ENCODE measurements around the gene PPP1R9B. TPM values are rescaled to one million over a fixed set of nuclear protein-coding genes. Genes with fewer than 3 reads are reported as not detected.

Gene PPP1R9B
- total RNA-seq, 1 donor from 2014 or later = 40.5 TPM

- DNase-seq (ENCODE audit: low read depth) = no peak
Observed at GRCh38 chr17:50110591-50111349, 39.7 kb downstream of the PPP1R9B start.

DNA sequence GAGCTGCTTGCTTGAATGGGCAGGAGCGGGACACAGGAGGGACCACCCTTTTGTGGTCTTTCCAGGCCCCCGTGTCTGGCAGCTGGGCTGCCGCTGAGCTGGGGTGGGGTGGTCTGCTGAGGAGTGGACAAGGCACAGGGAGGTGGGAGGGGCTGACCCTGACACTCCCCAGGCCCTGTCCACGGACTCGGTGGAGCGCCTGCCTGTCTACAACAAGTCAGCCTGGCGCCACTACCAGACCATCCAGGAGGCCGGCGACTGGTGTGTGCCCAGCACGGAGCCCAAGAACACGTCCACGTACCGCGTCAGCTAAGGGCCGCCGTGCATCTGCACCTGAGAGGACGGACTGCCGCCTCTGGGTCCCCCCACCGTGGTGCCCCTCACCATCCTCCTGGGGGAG, 40.7 kb downstream of the PPP1R9B start:
- no peak for DNase-seq (ENCODE audit: low read depth)

- DNase-seq (ENCODE audit: low read depth) = no peak
Observed at GRCh38 chr17:50109207-50109606, 41.3 kb downstream of the PPP1R9B start.

DNA sequence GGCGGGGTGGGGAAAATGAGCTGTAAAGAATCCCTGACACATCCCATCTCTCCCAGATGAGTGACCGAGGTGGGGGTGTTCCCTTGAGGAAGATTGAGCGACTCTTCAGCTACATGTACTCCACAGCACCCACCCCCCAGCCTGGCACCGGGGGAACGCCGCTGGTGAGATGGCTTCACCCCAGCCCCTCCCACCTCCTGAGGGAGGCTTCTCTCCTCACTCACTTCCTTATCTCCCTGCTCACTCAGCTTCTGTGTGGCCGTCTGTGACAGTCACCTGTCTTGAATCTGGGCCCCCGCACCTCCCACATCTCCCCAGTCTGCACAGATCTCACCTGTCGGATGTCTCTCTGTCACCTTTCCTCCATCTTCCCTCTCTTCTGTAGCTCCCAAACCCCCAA, 41.9 kb downstream of the PPP1R9B start:
- no peak for DNase-seq (ENCODE audit: low read depth)

DNA sequence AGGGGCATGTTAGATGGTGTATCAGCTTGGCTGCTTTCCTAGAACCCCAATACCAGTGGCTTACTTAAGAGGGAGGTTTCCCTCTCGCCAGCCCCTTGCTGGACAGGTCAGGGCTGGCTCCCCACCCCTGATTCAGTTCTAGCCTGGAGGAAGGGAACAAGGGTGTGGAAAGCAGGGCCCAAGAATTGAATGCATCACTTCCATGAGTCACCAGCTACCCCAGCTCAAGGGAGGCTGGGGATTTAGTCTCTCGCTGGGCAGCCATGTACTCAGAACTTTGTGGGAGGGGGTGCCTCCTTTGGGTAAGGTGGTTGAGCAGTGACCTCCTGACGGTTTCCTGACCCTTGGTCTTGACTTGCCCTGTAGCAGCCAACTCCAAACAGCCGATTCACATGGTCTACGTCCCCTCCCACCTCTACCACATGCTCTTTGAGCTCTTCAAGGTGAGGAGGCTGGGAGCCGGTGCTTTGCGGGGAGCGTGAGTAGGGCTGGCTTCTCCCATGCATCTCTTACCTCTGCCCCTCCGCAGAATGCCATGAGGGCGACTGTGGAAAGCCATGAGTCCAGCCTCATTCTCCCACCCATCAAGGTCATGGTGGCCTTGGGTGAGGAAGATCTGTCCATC, 42.6 kb downstream of the PPP1R9B start:
- DNase-seq (ENCODE audit: low read depth) = no peak

DNA sequence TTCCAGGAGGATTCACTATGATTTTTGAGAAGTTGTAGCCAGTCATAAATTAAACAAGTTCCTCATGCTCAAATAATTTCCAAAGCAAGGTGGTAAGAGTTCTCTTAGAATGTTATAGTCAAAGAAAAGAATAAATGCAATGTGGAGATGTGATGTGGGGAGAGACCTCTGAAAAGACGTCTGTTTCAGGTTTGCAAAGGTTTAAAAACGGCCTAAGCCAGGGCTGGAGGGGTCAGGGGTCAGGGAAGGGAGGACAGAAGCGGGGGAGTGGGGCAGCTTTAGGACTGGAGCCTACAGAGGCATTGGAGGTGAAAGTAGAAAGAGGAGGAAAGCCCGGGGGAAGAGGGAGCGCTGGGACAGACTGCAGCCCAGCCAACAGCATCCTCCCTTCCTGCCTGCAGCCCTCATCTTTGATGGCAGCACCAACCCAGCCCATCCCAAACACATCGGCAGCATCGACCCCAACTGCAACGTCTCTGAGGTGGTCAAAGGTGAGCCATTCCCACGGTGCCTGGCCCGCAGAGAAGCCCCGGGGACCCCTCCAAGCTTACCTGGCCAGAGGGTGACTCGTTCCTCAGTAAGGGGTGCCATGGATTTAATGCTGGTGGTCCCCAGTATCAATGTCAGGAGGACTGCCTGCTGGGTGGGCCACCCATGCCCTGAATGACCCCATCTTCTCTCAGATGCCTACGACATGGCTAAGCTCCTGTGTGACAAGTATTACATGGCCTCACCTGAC, 43.9 kb downstream of the PPP1R9B start:
- no peak for DNase-seq (ENCODE audit: low read depth)

- no peak for DNase-seq (ENCODE audit: low read depth)
Observed at GRCh38 chr17:50105811-50106210, 44.7 kb downstream of the PPP1R9B start.

DNA sequence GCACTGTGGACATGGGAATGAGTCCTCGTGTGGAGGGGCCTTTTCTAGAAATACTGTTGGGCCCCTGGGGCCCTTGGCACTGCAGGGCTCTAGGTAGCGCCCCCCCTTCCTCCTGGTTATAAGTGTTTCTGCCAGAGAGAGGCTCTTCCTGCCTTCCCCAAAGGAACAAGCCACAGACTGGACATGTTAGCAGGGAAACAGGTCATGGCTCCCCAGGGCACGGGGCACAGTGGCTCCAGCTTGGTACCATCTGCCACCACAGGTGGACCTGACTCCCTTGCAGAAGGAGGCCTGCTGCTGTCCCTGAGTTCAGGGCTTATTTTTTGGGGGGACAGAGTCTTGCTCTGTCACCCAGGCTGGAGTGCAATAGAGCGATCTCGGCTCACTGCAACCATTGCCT, 46.5 kb downstream of the PPP1R9B start:
- DNase-seq (ENCODE audit: low read depth) = no peak

GRCh38 chr17:50103252-50103651, 47.2 kb downstream of the PPP1R9B start:
- no peak for DNase-seq (ENCODE audit: low read depth)

GRCh38 chr17:50102164-50102991, 48.1 kb downstream of the PPP1R9B start:
- peak; percentile 86 for DNase-seq (ENCODE audit: low read depth)

GRCh38 chr17:50101346-50102163, 48.9 kb downstream of the PPP1R9B start:
- peak; percentile 52 for DNase-seq (ENCODE audit: low read depth)

DNA sequence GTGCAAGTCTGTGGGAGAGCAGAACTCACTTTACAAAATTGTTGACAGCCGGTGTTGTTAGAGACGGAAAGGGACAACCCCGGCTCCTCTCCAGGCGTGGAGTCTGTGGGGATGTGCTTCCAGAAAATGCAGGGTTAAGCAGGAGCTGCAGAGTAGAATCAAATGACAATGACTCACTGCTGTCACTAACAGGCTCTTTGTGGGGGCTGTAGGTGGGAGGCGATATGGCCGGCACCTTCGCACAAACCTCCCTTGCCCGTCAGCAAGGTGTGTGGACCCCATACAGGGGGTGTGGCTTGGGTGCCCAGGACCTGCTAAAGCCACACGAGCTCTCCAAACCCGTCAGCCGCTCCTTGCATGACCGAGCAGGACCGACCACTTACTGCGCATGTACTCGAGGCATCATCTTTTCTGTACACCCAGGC, 49.5 kb downstream of the PPP1R9B start:
- peak; percentile 54 for DNase-seq (ENCODE audit: low read depth)

GRCh38 chr17:50100480-50100883, 50.0 kb downstream of the PPP1R9B start:
- no peak for DNase-seq (ENCODE audit: low read depth)

DNA sequence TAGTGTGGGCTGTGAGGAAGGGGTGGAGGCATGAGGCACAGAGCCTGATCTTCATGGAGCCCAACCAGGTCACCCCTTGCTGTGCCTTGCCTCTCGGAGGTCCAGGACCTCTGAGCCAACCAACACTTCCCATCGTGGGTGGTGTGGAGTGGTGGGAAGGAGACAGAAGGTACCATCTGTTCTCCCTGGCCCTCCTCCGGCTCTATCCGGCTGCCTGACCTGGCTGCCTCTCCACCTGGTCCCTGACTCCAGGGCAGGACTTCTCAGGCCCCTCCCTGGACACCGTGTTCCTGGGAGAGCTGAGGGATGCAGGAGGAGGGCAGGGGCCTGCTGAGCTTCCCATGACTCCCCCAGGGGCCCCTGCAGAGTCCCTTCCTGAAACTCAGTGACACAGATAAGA, 51.5 kb downstream of the PPP1R9B start:
- DNase-seq (ENCODE audit: low read depth) = no peak

DNA sequence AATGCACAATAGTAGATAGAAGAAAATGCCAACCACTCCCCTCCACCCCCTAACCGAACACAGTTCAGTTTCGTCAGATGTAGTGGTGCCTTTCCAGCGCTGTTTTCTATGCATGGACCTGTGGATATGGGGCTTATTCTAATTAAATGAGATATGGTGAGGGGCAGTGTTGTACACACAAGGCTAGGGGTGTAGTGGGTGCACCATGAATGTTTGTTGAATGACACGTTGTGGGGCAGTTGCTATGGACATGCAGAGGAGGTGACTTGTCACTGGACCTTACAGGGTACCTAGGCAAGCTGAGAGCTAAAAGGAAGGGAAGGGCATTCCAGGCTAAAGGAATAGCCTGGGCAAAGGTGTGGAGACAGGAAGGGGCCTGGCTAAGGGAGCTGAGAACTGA, 51.9 kb downstream of the PPP1R9B start:
- no peak for DNase-seq (ENCODE audit: low read depth)

DNA sequence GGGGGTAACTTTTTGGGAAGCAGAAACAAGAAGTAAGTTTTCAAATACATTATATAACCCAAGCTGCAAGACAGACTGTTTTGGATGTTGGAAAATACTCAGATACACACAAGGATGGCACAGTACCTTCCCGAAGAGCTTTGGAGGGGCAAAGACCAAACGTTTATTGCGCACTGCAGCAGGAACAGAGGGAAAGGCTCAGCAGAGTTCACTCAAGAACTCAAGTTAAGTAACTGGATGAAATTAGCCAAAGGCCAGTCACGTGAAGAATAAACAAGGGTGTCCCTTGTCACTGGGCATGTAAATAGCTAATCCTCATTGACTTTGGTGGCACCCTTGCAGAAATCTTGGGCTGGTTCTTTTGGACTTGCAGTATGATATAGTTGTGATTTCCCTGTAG, 52.6 kb downstream of the PPP1R9B start:
- DNase-seq (ENCODE audit: low read depth) = no peak

DNA sequence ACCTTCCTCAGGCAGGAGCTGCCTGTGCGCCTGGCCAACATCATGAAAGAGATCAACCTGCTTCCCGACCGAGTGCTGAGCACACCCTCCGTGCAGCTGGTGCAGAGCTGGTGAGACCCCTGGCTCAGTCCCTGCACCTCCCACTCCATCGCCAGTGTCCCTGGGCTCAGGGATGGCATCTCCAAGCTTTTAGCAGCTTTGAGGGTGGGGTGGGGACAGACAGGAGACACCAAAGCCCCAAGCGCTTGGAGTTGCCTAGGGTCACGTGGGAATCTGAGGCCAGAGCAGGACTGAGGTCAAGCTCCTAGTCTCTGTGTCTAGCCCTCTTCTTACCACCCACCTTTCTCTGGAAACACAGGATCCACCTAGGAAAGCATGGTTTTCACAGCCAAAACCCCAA, 53.0 kb downstream of the PPP1R9B start:
- DNase-seq (ENCODE audit: low read depth) = no peak

GRCh38 chr17:50096758-50097157, 53.7 kb downstream of the PPP1R9B start:
- DNase-seq (ENCODE audit: low read depth) = no peak

DNA sequence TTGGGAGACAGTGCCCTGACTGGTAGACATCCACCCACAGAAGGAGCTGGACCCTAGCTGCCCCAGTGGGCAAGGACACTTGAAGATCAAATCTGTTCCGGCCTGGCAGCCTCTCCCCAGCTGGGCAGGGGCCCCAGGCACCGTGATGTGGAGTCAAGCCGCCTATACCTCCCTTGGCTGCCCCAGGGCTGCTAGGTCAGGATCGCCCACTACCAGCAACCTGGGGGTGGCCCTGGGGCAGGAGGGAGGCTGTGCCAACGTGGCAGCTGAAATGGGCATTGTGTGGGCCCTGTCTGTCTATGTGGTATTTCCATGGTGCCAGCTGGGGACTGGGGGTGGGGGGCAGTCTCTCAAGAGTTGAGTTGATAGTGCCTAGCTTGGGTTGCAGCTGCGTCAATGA, 54.4 kb downstream of the PPP1R9B start:
- peak; percentile 65 for DNase-seq (ENCODE audit: low read depth)

DNA sequence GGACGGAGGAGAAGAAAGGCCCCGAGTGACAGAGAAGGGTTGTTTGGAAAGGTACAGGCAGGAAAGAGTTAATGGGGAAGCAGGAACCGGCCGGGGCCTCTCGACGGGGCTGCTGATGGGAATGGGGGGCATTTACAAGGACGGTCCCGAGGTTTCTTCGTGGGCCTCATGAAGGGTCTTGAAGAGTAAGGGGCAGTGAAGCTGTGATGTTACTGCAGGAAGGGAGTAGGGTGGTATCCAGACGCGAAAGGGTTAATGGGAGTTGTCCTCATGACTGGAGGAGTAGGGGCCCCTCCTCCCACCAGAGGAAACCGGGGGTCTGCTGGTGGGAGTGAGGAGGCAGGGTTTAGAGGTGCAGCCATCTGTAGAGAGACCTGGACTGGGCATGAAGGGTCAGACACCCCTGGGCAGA, 54.8 kb downstream of the PPP1R9B start:
- DNase-seq (ENCODE audit: low read depth) = peak; percentile 42

All from myocyte (in vitro differentiated cells).